ENCODE data around the gene GABBR2.

DNA sequence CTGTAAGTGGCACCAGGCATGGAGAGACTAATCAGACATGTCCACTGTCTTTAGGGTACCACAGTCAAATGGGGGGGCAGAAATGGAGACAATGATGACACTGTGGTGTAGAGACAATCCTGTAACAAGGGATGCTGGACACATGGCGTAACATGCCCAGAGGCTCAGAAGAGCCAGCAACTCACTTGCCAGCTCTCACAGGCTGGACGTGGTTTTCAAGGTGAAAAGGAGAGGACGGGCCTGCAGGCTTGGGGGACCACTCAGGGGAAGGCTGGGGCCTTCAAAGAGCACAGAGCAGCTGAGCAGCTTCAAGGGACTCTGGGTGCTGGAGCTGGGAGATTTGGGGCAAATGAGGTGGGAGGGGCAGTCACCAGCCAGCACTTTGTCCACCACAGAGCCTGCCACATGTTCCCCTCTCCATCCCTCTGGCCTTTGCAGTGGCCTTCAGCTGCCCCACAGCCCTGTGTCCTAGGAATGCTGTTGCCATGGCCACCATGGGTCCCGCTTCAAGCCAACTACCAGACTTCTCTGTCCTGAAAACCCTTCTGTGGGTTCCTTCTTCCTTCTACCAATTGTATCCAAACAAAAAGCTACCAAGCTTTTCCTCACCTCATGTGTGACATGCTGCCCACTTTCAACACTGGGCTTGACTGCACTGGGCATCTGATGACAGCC, 140.4 kb downstream of the GABBR2 start:
- TF ChIP-seq, protein P1, sequence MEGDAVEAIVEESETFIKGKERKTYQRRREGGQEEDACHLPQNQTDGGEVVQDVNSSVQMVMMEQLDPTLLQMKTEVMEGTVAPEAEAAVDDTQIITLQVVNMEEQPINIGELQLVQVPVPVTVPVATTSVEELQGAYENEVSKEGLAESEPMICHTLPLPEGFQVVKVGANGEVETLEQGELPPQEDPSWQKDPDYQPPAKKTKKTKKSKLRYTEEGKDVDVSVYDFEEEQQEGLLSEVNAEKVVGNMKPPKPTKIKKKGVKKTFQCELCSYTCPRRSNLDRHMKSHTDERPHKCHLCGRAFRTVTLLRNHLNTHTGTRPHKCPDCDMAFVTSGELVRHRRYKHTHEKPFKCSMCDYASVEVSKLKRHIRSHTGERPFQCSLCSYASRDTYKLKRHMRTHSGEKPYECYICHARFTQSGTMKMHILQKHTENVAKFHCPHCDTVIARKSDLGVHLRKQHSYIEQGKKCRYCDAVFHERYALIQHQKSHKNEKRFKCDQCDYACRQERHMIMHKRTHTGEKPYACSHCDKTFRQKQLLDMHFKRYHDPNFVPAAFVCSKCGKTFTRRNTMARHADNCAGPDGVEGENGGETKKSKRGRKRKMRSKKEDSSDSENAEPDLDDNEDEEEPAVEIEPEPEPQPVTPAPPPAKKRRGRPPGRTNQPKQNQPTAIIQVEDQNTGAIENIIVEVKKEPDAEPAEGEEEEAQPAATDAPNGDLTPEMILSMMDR (IDR thresholded peaks at IDR 0.05) = no peak
- TF ChIP-seq EP300 (IDR thresholded peaks at IDR 0.05) (no peak), POLR2A (IDR thresholded peaks at IDR 0.05; ENCODE audit: low read depth) (no peak), POLR2AphosphoS5 (IDR thresholded peaks at IDR 0.05) (no peak)
